ENCODE data around the gene GNB1.

Gene GNB1

DNA sequence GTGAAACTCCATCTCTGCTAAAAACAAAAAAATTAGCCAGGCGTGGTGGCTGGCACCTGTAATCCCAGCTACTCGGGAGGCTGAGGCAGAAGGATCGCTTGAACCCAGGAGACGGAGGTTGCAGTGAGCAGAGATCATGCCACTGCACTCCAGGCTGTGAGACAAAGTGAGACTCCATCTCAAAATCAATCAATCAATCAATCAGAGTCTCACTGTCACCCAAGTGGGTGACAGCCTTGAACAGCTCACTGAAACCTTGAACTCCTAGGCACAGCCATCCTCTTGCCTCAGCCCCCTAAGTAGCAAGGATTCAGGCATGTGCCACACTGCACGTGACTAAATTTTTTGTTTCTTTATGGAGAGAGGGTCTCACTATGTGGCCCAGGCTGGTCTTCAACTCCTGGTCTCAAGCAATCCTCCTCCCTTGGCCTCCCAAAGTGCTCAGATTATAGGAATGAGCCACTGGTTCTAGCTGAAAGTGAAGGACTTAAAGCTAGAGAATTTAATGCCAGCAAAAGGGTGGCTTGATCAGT is 44.4 kb downstream of the GNB1 start:
- no peak for DNase-seq
- in situ Hi-C loops (cut with HindIII; ENCODE audit: low pct_ligation_motif_present, low pct_unique_long_range_greater_than_20kb, low sequenced_read_pairs) = no loop called here

DNA sequence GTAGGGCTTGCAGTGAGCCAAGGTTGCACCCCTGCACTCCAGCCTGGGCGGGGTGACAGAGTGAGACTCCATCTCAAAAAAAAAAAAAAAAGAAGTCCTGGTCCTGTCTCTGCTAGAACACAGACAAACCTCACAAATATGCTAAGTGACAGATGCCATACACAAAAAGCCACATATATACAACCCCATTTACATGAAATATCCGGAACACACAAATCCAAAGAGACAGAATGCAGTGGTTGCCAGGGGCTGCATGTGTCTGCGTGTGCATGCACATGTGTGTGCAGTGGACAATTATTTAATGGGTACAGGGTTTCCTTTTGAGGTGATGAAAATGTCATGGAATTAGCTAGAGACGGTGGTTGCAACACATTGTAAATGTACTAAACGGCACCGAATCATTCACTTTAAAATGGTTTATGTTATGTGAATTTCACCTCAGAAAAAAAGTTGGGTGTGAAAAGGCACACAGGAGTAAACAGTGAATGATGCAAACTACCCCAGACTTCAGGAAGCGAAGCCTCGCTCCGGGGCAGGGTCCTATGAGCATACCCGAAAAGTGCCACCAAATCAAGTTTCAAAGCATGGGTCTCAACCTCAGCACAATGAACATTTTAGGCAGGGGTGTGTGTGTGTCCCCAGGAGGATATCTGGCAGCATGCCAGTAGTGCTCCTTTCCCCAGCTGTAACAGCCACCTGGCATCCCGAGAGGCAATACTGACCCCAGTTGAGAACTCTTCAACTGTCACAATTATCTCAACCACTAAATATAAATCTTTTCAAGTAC is 48.3 kb downstream of the GNB1 start:
- DNase-seq = no peak
- in situ Hi-C loops (cut with HindIII; ENCODE audit: low pct_ligation_motif_present, low pct_unique_long_range_greater_than_20kb, low sequenced_read_pairs) = no loop called here

DNA sequence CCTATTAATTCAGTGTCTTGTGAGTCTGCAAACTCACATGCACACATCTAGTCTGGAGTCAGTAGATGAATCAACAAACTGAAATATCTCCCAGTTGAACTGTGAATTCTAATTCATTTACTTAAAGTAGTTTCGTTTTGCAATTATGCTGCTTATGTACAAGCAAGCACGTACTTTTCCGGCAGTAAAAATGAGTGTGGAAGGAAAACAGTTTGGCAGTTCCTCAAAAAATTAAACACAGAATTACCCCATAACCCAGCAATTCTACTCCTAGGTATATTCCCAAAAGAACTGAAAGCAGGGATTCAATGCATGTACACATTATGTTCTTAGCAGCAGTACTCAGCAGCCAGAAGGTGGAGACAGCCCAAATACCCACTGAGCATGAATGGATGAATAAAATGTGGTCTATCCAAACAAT is 49.3 kb downstream of the GNB1 start:
- DNase-seq = no peak
- in situ Hi-C loops (cut with HindIII; ENCODE audit: low pct_ligation_motif_present, low pct_unique_long_range_greater_than_20kb, low sequenced_read_pairs) = no loop called here

DNA sequence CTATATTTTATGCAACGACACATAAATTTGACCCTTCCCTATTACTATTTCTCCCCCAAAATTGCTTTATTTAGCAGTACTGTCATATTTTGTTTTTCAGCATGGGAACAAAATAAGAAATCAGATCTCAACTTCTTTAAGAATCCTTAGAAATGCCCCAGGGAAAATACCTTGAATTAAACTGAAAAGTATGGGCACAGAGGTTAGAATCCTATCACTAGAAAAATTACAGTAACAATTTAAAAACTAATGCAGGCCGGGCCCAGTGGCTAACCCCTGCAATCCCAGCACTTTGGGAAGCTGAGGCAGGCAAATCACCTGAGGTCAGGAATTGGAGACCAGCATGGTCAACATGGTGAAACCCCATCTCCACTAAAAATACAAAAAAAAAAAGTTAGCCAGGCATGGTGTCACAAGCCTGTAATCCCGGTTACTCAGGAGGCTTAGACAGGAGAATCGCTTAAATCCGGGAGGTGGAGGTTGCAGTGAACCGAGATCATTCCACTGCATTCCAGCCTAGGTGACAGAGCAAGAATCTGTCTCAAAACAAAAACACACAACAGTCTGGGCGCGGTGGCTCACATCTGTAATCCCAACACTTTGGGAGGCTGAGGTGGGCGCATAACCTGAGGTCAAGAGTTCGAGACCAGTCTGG is 51.4 kb downstream of the GNB1 start:
- in situ Hi-C loops (cut with HindIII; ENCODE audit: low pct_ligation_motif_present, low pct_unique_long_range_greater_than_20kb, low sequenced_read_pairs) = no loop called here
- no peak for DNase-seq

DNA sequence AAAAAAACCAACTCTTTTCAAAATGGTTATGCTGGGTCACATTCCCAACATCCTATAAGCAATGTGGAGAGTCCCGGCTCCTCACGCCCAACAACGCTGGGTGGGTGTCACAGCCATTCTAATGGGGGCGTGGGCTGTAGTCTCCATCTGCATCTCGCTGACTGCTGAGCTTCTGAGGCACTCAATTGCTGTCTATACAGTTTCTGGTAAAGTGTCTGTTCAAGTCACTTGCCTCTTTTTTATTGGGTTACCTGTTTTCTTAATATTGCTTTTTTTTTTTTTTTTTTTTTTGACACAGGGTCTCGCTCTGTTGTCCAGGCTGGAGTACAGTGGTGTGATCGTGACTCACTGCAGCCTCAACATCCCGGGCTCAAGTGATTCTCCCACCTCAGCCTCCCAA is 54.8 kb downstream of the GNB1 start:
- DNase-seq = no peak

DNA sequence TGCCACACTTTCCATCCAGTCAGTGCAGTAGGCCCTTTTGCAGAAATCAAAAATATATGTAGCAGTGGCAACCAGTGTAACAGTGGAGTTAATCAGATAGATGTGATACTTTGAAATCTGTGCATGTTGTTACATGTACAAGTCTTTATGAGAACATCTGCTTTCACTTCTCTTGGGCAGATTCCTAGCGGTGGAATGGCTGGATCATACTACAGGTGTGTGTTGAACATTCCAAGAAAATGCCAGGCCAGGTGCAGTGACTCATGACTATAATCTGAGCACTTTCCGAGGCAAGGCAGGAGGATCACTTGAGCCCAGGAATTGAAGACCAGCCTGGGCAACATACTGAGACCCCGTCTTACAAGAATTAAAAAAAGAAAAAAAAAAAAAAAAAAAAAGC is 55.3 kb downstream of the GNB1 start:
- no peak for DNase-seq
- in situ Hi-C loops (cut with HindIII; ENCODE audit: low pct_ligation_motif_present, low pct_unique_long_range_greater_than_20kb, low sequenced_read_pairs) = no loop called here

More for the DNA sequence above, 54.8 kb downstream of the GNB1 start:
- in situ Hi-C loops (cut with HindIII; ENCODE audit: low pct_ligation_motif_present, low pct_unique_long_range_greater_than_20kb, low sequenced_read_pairs) = no loop called here

DNA sequence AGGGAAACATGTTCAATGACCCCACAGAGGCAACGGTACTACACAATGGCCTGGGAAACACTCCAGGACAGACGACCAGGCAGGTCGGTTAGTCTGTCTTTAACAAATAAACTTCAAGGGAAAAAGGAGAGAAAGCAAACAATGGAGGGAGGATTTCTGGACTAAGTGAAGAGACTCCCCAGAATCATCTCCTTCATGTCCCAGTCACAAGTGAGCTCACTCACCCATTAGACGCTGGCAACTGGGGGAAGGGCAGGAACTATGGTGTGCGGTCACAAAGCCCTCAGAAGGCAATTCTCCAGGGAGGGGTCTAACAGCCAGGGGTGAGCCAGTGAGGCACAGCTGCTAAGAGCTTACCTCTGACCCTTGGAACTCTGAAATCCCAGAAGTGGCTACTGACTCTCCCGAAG is 57.0 kb downstream of the GNB1 start:
- in situ Hi-C loops (cut with HindIII; ENCODE audit: low pct_ligation_motif_present, low pct_unique_long_range_greater_than_20kb, low sequenced_read_pairs) = no loop called here
- DNase-seq = peak; percentile 56

DNA sequence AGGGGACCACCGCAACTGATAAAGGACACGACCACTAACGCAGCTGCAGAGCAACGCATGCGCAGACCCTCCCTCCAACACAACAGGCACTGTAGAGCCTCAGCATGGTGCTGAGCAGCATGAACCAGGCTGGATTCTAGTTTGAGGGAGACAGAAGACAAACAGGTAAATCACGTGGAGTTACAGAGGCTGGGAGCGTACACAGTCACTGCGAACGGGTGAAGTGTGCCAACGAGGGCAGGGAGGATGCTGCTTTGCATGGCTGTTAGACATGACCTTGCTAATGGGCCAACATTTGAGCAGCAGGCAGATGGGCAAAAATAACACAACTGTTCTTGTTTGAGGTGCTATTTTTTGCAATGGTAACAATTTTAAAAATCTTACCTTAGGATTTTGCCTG is 57.4 kb downstream of the GNB1 start:
- DNase-seq = no peak
- in situ Hi-C loops (cut with HindIII; ENCODE audit: low pct_ligation_motif_present, low pct_unique_long_range_greater_than_20kb, low sequenced_read_pairs) = no loop called here

DNA sequence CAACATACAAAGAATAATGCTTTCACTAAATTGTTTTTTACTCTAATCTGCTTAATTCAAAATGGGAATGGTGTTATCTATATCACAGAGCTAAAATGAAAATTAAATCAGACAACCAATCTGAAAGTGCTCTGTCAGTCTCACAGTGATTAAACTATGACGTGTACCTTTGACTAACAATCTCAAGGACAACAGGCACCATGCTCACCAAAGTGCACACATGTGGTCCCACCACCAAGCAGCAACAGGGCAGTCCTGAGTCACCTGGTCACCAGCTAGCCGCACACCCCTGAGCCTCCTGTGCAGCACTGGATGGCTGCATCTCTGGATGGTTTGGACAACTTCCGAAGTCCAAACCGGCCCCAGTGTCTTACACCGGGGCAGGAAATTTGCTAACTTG is 58.1 kb downstream of the GNB1 start:
- no peak for DNase-seq
- in situ Hi-C loops (cut with HindIII; ENCODE audit: low pct_ligation_motif_present, low pct_unique_long_range_greater_than_20kb, low sequenced_read_pairs) = no loop called here

DNA sequence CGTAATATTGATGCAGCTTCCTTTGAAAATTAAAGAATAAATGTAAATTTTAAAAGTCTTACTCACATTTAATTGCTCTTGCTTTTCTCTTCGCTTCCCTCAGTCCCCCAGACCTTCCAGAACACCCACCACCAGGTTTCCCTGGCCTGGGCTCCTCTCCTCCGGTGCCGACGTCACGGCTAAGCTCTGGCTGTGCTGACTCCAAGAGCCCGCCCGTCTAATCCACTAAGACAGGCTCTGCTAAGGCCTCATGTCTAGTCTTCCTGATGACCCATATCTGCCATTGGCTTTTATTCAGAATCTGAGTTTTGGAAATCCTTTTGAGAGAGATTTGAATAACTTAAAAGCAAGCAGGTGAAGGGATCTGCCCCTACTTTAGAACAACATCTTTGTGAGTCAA is 58.7 kb downstream of the GNB1 start:
- in situ Hi-C loops (cut with HindIII; ENCODE audit: low pct_ligation_motif_present, low pct_unique_long_range_greater_than_20kb, low sequenced_read_pairs) = no loop called here
- no peak for DNase-seq

DNA sequence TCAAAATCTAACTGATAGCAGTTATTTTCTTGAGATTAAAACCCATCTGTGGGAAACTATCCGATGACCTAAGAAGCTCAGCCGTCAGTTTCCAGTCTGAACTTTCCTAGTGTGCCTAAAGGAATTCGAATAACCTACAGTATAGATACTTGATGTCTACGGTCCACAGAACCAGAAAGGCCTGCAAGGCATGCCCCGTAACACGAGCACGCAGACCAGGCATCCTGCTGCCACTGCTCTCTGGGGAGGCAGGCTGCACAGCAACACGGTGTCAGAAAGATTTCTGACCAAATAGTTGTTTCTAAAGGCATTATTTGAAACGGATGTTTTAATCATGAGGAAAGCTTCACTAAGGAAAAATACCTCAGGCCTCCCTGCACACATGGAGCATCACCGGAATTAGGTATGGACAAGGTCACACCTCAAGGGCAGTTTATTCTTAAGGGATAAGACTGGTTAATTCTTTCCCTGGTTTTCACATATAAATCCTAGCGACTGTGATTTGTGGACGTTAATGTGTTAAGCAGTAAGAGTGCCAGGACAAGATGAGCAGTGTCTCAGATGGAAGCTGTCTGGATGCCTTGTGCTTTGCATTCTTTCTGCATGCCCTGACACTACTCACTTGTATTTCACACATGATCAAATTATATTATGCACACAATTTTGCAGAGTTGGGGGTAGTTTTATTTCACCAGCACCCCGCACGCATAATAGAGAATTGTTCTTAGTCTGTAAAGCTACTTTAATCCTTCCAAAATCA is 63.6 kb downstream of the GNB1 start:
- in situ Hi-C loops (cut with HindIII; ENCODE audit: low pct_ligation_motif_present, low pct_unique_long_range_greater_than_20kb, low sequenced_read_pairs) = loop anchor here (10.0 kb wide), 1 partner anchor 58 kb away; no protein-coding TSS in a partner anchor
- peak; percentile 59 for DNase-seq

DNA sequence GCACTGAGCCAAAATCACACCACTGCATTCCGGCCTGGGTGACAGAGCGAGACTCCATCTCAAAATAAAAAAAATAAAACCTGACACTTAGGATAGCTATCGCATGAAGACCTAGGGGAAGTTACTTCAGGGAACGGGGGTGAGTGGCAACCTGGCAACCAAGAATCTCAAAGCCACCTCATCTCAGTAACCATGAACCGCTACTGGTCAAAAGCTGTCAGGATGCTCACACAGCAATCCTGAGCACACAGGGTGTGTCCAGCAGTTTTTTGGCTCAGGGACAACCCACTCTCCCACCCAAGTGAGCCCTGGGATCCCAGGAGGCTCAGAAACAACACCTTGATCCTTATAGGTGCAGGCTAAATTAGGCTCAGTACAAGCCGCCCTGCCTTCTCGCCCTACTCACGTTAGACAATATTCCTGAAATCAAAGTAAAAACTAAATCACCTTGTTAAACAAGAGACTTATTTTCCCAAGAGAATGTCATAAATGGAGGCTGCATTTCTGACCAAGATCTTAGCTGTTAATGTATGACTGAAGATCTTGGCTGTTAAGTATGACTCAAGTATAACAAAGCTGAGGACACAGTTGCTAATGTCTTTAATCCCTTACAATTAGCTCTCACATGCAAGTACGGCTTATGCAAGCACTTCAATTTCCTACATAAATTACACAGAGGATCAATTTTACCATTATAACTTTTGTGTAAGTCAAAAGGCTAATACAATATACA is 64.4 kb downstream of the GNB1 start:
- peak; percentile 69 for DNase-seq
- in situ Hi-C loops (cut with HindIII; ENCODE audit: low pct_ligation_motif_present, low pct_unique_long_range_greater_than_20kb, low sequenced_read_pairs) = loop anchor here (10.0 kb wide), 1 partner anchor 58 kb away; no protein-coding TSS in a partner anchor

DNA sequence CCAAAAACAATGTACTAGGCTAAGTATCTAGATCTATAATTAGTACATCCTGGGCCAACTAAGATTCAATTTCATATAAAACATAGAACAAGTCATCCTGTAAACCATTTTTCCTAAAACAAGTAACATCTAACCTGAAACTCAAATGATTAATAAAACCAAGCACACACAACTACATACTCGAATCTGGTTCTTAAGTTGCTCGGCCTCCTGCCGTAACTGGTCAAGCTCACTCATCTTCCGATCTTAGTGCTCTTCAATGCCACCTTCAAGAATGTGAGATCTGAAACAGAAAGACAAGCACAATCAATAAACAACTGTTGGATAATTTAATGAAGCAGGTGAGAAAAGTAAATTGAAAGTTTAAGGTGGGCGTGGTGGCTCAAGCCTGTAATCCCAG is 65.7 kb downstream of the GNB1 start:
- in situ Hi-C loops (cut with HindIII; ENCODE audit: low pct_ligation_motif_present, low pct_unique_long_range_greater_than_20kb, low sequenced_read_pairs) = loop anchor here (10.0 kb wide), 1 partner anchor 60 kb away; no protein-coding TSS in a partner anchor
- DNase-seq = no peak

DNA sequence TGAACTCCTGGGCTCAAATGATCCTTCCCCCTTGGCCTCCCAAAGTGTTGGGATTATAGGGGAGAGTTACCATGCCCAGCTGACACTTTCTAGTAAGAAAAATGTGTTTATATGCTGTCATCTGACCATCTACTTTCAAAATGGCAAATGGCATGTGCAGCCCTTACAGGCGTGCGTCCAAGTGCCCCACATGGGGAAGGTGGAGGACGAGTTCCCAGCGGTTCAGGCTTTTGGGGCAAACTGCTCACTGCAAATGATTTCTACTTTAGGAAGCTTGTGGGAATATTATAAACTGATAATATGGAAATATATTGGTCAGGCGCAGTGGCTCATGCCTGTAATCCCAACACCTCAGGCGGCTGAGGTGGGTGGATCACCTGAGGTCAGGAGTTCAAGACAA is 71.1 kb downstream of the GNB1 start:
- in situ Hi-C loops (cut with HindIII; ENCODE audit: low pct_ligation_motif_present, low pct_unique_long_range_greater_than_20kb, low sequenced_read_pairs) = loop anchor here (10.0 kb wide), 1 partner anchor 65 kb away; no protein-coding TSS in a partner anchor

DNA sequence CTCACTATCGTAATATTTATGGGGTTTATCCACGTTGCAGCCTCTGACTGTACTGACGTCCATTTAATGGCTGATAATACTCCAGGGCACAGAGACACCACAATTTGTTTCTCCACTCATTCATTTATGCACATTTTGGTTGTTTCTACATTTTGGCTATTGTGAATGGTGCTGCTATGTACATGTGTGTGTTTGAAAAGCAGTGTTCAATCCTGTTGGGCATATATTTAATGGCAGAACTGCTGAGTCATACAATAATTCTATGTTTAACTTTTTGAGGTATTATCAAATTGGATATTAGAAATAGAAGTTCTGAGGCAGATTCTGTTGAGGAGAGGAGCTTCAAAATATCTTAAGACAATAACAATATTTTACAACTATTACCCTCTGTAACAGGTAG is 73.7 kb downstream of the GNB1 start:
- no peak for DNase-seq

More for the DNA sequence above, 71.1 kb downstream of the GNB1 start:
- no peak for DNase-seq

DNA sequence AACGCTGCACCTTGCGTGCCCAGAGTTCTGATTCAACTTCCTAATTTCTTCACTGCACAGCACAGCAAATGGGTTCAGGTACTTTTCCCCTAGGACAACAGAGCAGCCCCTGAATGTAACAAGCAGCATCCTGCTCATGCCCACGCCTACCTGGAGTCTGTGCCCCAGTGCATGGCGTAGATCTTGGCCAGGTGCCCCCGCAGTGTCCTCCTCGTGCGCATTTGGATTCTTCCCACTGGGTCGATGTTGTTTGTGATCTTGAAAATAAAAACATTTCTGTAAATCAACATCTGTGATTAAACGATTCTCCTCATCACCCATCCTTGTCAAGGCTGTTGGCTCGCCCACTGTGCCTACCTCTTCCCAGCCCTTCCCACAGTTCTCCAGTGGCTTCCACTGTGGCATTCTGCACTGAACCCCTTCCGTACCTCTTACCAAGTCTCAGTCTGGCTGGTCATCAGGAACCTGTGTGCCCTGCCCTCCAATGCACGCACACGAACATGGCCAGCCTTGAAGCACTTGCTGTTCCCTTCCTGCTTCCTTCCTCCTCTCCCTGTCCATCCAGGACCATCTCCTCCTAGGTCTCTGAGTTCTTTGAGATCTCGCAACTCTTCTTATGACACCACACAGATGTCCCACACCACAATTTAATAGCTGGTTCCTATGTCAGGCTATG is 75.1 kb downstream of the GNB1 start:
- in situ Hi-C loops (cut with HindIII; ENCODE audit: low pct_ligation_motif_present, low pct_unique_long_range_greater_than_20kb, low sequenced_read_pairs) = no loop called here

More for the DNA sequence above, 73.7 kb downstream of the GNB1 start:
- in situ Hi-C loops (cut with HindIII; ENCODE audit: low pct_ligation_motif_present, low pct_unique_long_range_greater_than_20kb, low sequenced_read_pairs) = no loop called here

DNA sequence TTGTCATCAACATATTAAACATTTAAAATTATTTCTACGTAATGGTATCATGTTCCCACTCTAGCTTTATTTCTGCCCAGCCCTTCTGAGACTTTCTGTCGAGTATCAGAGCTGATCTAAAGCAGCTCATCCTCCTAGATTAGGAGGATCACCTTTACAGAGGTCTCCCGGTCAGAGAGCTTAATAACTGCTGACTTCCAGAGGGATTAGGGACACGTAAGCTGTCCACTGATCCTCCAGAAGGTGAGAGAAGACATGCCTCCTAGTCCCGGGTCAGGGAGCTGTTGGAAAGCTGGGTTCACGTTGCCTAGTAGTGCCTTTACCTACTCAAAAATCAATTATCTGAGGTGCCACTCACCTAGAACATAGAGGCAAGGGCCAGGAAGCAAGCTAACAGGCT is 81.4 kb downstream of the GNB1 start:
- DNase-seq = no peak
- in situ Hi-C loops (cut with HindIII; ENCODE audit: low pct_ligation_motif_present, low pct_unique_long_range_greater_than_20kb, low sequenced_read_pairs) = no loop called here

More for the DNA sequence above, 75.1 kb downstream of the GNB1 start:
- DNase-seq = no peak

DNA sequence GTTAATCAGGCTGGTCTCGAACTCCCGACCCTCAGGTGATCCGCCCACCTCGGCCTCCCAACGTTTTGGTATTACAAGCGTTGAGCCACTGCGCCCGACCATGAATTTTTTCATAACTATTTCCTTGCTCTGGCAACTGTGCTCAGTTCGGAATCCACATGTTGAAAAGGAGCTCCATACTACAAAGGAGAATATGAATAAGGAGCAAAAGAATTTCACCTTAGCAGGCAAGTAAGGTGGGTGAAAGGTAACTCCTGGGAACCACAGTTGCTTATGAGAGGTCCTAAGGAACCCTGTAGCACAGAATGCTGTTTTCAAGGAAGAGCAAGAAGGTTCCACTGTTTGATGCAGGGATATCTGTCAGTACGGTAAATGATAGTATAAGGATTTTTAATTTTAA is 82.7 kb downstream of the GNB1 start:
- DNase-seq = no peak
- in situ Hi-C loops (cut with HindIII; ENCODE audit: low pct_ligation_motif_present, low pct_unique_long_range_greater_than_20kb, low sequenced_read_pairs) = no loop called here

Data from ACHN (cell line).